ENCODE data around the gene IL1F10. TPM values are rescaled to one million over a fixed set of nuclear protein-coding genes. Genes with fewer than 3 reads are reported as not detected.

Gene IL1F10
- polyA plus RNA-seq, 1 donor from 2014 or later, result not detected

DNA sequence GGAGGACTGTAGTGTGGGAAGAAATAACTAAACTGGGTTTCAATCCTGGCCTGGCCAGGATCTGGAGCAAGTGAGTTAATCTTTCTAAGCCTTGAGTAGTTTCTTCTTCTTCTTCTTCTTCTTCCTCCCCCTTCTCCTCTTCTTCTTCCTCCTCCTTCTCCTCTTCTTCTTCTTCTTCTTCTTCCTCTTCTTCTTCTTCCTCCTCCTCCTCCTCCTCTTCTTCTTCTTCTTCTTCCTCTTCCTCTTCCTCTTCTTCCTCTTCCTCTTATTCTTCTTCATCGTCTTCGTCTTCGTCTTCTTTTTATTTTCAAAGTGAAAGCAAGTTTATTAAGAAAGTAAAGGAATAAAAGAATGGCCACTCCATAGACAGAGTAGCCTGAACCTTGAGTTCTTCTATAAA is 53.1 kb downstream of the IL1F10 start:
- Histone ChIP-seq H3K4me3 (ENCODE audit: low read length) (no peak overlapping the region), H3K9ac (ENCODE audit: low read length) (no peak overlapping the region), H3K9me3 (ENCODE audit: low read length) (no peaks in the 10 kb centered on the region), H4K20me1 (ENCODE audit: insufficient read depth) (no peaks in the 10 kb centered on the region), H3K36me3 (ENCODE audit: insufficient read depth, low read length) (no peaks in the 10 kb centered on the region), H3K79me2 (replicated peaks; ENCODE audit: insufficient read depth, low read length) (no peaks in the 10 kb centered on the region), H3F3A (ENCODE audit: insufficient read depth, low read length, poor library complexity, severe bottlenecking) (no peaks in the 10 kb centered on the region), H3K27me3 (ENCODE audit: insufficient read depth, low read depth, low read length) (no peaks in the 10 kb centered on the region), H3K27ac (ENCODE audit: low read length) (no peak overlapping the region), H3K4me2 (ENCODE audit: low read length) (no peak overlapping the region), H3K9me2 (ENCODE audit: insufficient read depth, low read length) (no peaks in the 10 kb centered on the region), H2AFZ (ENCODE audit: low read depth, low read length) (no peak overlapping the region)
- TF ChIP-seq RAD21 (conservative IDR thresholded peaks at IDR 0.05) (no peak), TAF1 (IDR thresholded peaks at IDR 0.05; ENCODE audit: low read depth) (no peak), EP300 (conservative IDR thresholded peaks at IDR 0.05; ENCODE audit: poor library complexity, severe bottlenecking) (no peak), EZH2 (IDR thresholded peaks at IDR 0.05; ENCODE audit: borderline replicate concordance, insufficient read depth, low read length, poor library complexity, severe bottlenecking) (no peak), SMC3 (conservative IDR thresholded peaks at IDR 0.05; ENCODE audit: poor library complexity) (no peak), POLR2AphosphoS5 (IDR thresholded peaks at IDR 0.05) (no peak), MXI1 (conservative IDR thresholded peaks at IDR 0.05; ENCODE audit: poor library complexity, severe bottlenecking) (no peak)
- TF ChIP-seq, protein P1, sequence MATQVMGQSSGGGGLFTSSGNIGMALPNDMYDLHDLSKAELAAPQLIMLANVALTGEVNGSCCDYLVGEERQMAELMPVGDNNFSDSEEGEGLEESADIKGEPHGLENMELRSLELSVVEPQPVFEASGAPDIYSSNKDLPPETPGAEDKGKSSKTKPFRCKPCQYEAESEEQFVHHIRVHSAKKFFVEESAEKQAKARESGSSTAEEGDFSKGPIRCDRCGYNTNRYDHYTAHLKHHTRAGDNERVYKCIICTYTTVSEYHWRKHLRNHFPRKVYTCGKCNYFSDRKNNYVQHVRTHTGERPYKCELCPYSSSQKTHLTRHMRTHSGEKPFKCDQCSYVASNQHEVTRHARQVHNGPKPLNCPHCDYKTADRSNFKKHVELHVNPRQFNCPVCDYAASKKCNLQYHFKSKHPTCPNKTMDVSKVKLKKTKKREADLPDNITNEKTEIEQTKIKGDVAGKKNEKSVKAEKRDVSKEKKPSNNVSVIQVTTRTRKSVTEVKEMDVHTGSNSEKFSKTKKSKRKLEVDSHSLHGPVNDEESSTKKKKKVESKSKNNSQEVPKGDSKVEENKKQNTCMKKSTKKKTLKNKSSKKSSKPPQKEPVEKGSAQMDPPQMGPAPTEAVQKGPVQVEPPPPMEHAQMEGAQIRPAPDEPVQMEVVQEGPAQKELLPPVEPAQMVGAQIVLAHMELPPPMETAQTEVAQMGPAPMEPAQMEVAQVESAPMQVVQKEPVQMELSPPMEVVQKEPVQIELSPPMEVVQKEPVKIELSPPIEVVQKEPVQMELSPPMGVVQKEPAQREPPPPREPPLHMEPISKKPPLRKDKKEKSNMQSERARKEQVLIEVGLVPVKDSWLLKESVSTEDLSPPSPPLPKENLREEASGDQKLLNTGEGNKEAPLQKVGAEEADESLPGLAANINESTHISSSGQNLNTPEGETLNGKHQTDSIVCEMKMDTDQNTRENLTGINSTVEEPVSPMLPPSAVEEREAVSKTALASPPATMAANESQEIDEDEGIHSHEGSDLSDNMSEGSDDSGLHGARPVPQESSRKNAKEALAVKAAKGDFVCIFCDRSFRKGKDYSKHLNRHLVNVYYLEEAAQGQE (IDR thresholded peaks at IDR 0.05; ENCODE audit: borderline replicate concordance), result no peak
- TF ChIP-seq, protein P2, sequence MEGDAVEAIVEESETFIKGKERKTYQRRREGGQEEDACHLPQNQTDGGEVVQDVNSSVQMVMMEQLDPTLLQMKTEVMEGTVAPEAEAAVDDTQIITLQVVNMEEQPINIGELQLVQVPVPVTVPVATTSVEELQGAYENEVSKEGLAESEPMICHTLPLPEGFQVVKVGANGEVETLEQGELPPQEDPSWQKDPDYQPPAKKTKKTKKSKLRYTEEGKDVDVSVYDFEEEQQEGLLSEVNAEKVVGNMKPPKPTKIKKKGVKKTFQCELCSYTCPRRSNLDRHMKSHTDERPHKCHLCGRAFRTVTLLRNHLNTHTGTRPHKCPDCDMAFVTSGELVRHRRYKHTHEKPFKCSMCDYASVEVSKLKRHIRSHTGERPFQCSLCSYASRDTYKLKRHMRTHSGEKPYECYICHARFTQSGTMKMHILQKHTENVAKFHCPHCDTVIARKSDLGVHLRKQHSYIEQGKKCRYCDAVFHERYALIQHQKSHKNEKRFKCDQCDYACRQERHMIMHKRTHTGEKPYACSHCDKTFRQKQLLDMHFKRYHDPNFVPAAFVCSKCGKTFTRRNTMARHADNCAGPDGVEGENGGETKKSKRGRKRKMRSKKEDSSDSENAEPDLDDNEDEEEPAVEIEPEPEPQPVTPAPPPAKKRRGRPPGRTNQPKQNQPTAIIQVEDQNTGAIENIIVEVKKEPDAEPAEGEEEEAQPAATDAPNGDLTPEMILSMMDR (IDR thresholded peaks at IDR 0.05; ENCODE audit: poor library complexity, severe bottlenecking), result no peak

DNA sequence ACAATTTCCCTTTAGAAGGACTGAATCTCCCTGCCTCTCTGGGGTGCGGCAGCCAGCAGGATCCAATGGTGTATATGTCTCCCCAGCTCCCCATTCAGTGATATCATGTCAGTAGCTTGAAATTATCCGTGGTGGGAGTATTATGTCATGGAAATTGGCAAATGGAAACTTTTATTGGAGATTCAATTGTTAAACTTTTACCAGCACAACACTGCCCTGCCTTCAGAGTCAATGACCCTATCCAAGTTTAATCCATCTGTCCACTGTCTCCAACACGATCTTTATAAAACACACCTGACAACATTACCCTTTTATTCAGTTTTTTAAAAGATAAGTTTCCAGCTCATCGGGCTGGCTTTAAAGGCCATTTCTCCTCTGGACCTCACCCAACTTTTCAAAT is 54.6 kb downstream of the IL1F10 start:
- no peaks in the 10 kb centered on the region for H3K9me3 ChIP-seq (ENCODE audit: low read length)

More for the DNA sequence above, 54.6 kb downstream of the IL1F10 start:
- Histone ChIP-seq H3K4me2 (ENCODE audit: low read length) (no peak overlapping the region), H3K79me2 (replicated peaks; ENCODE audit: insufficient read depth, low read length) (no peaks in the 10 kb centered on the region), H3K9me2 (ENCODE audit: insufficient read depth, low read length) (no peaks in the 10 kb centered on the region), H4K20me1 (ENCODE audit: insufficient read depth) (no peaks in the 10 kb centered on the region), H3K27me3 (ENCODE audit: insufficient read depth, low read depth, low read length) (no peaks in the 10 kb centered on the region), H3K4me3 (ENCODE audit: low read length) (no peak overlapping the region), H3F3A (ENCODE audit: insufficient read depth, low read length, poor library complexity, severe bottlenecking) (no peaks in the 10 kb centered on the region), H3K27ac (ENCODE audit: low read length) (no peak overlapping the region), H3K36me3 (ENCODE audit: insufficient read depth, low read length) (no peaks in the 10 kb centered on the region), H3K9ac (ENCODE audit: low read length) (no peak overlapping the region), H2AFZ (ENCODE audit: low read depth, low read length) (no peak overlapping the region)
- TF ChIP-seq RAD21 (conservative IDR thresholded peaks at IDR 0.05), result no peak
- TF ChIP-seq EP300 (conservative IDR thresholded peaks at IDR 0.05; ENCODE audit: poor library complexity, severe bottlenecking), result no peak
- TF ChIP-seq, protein P1 (IDR thresholded peaks at IDR 0.05; ENCODE audit: borderline replicate concordance), result no peak
- no peak for TF ChIP-seq MXI1 (conservative IDR thresholded peaks at IDR 0.05; ENCODE audit: poor library complexity, severe bottlenecking)
- TF ChIP-seq EZH2 (IDR thresholded peaks at IDR 0.05; ENCODE audit: borderline replicate concordance, insufficient read depth, low read length, poor library complexity, severe bottlenecking), result no peak
- TF ChIP-seq TAF1 (IDR thresholded peaks at IDR 0.05; ENCODE audit: low read depth), result no peak
